Prostate gland (tissue), 2 donors: ENCODE measurements around the gene REPIN1.

Experiments
- POLR2A ChIP-seq: fragments of 450-650 bp; IDR thresholded peaks from one replicate; pipeline ENCODE4 v1.6.1; 2016; ENCODE audit warnings: antibody characterized with exemption, mild to moderate bottlenecking
- POLR2AphosphoS5 ChIP-seq: sonication (generic); formaldehyde crosslinking; IDR thresholded peaks from one replicate; pipeline ENCODE4 v1.6.1; 2017; ENCODE audit warnings: antibody characterized with exemption
- TF ChIP-seq, protein P1 (sequence below), 4 experiments: fragments of 200-600 bp in 2 of 4; fragments of 450-650 bp in 2 of 4; sonication (generic) in 2 of 4; IDR thresholded peaks; 1 replicate in 3 of 4; 2 replicates in 1 of 4; pipeline ENCODE4 v1.5.1; 2016 to 2019; ENCODE audit warnings: antibody characterized with exemption in 4 of 4, mild to moderate bottlenecking in 2 of 4, moderate library complexity in 2 of 4

DNA sequence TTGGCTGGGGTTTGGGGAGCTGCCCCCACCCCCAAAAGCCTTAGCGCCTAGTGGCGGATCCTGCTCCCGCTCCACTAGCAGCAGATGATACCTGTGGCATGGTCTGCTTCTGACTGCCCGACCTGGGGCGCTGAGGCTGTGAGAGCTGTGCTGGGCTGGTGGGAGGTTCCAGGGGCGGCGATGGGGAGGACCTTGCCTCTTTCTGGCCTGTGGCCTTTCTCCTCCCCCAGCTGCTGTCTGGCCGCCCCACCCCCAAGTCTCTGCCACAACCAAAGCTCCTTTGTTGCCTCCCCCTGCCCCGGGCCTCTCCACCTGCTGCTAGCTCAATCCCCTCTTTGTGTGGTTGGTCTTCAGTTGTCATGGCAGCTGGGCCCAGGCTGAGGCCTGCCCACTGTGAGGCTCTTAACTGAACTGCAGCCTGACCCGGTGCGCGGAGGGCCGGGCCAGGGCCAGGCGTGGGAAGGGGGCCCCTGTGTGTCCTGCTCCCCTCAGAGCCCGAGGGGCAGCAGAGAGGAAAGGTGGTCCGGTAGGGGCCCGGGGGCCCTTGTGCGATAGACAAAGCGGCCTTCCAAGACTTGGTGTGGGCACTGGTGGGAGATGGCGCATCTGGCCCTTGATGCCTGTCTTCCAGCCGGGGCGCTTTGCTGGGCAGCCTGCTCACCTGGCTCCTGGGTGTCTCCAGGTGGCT, 15.2 kb downstream of the REPIN1 start:
- TF ChIP-seq POLR2AphosphoS5 (no peak), POLR2A (no peak)
- TF ChIP-seq, protein P1, sequence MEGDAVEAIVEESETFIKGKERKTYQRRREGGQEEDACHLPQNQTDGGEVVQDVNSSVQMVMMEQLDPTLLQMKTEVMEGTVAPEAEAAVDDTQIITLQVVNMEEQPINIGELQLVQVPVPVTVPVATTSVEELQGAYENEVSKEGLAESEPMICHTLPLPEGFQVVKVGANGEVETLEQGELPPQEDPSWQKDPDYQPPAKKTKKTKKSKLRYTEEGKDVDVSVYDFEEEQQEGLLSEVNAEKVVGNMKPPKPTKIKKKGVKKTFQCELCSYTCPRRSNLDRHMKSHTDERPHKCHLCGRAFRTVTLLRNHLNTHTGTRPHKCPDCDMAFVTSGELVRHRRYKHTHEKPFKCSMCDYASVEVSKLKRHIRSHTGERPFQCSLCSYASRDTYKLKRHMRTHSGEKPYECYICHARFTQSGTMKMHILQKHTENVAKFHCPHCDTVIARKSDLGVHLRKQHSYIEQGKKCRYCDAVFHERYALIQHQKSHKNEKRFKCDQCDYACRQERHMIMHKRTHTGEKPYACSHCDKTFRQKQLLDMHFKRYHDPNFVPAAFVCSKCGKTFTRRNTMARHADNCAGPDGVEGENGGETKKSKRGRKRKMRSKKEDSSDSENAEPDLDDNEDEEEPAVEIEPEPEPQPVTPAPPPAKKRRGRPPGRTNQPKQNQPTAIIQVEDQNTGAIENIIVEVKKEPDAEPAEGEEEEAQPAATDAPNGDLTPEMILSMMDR (IDR thresholded peaks at IDR 0.05), result no peak
